Measurements from ENCODE around the gene RALGAPB.
"Not testable (repeated sequence)": the region's sequence is repeated elsewhere in the genome, so short reads cannot be mapped to it uniquely, and the experiment has no call there.

The RALGAPB gene

GRCh38 chr20:38460040-38460623, 12.5 kb upstream of the RALGAPB start:
- H3K9me3 ChIP-seq (ENCODE audit: control insufficient read depth, low read length): no peaks in the 10 kb centered on the region
- no peak for DNase-seq
- no peak overlapping the region for H3K4me3 ChIP-seq (ENCODE audit: insufficient read depth, low read depth, low read length, poor library complexity, severe bottlenecking)
- H3K4me1 ChIP-seq (ENCODE audit: control insufficient read depth, insufficient read depth, low read length, poor library complexity, severe bottlenecking): no peaks in the 10 kb centered on the region
- no peaks in the 10 kb centered on the region for H3K27me3 ChIP-seq (replicated peaks; ENCODE audit: control insufficient read depth, insufficient read depth, low read length, poor library complexity, severe bottlenecking)
- H3K36me3 ChIP-seq (ENCODE audit: control insufficient read depth, insufficient read depth, low read length): no peaks in the 10 kb centered on the region
- no peak overlapping the region for H3K27ac ChIP-seq (ENCODE audit: insufficient read depth, low read length, poor library complexity, severe bottlenecking)

- not testable (repeated sequence) for H3K27ac ChIP-seq (ENCODE audit: insufficient read depth, low read length, poor library complexity, severe bottlenecking); H3K27me3 ChIP-seq (replicated peaks; ENCODE audit: control insufficient read depth, insufficient read depth, low read length, poor library complexity, severe bottlenecking); H3K4me1 ChIP-seq (ENCODE audit: control insufficient read depth, insufficient read depth, low read length, poor library complexity, severe bottlenecking); DNase-seq; H3K9me3 ChIP-seq (ENCODE audit: control insufficient read depth, low read length); H3K36me3 ChIP-seq (ENCODE audit: control insufficient read depth, insufficient read depth, low read length); H3K4me3 ChIP-seq (ENCODE audit: insufficient read depth, low read depth, low read length, poor library complexity, severe bottlenecking)
Measured at GRCh38 chr20:38460631-38461030, 12.0 kb upstream of the RALGAPB start.

GRCh38 chr20:38461167-38461566, 11.5 kb upstream of the RALGAPB start:
- not testable (repeated sequence) for H3K27me3 ChIP-seq (replicated peaks; ENCODE audit: control insufficient read depth, insufficient read depth, low read length, poor library complexity, severe bottlenecking); H3K4me1 ChIP-seq (ENCODE audit: control insufficient read depth, insufficient read depth, low read length, poor library complexity, severe bottlenecking); H3K27ac ChIP-seq (ENCODE audit: insufficient read depth, low read length, poor library complexity, severe bottlenecking); H3K4me3 ChIP-seq (ENCODE audit: insufficient read depth, low read depth, low read length, poor library complexity, severe bottlenecking); DNase-seq; H3K36me3 ChIP-seq (ENCODE audit: control insufficient read depth, insufficient read depth, low read length); H3K9me3 ChIP-seq (ENCODE audit: control insufficient read depth, low read length)

DNA sequence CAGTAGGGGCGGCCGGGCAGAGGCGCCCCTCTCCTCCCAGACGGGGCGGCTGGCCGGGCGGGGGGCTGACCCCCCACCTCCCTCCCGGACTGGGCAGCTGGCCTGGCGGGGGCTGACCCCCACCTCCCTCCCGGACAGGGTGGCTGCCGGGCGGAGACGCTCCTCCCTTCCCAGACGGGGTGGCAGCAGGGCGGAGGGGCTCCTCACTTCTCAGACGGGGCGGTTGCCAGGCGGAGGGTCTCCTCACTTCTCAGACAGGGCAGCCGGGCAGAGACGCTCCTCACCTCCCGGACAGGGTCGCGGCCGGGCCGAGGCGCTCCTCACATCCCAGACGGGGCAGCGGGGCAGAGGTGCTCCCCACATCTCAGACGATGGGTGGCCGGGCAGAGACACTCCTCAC, 11.1 kb upstream of the RALGAPB start:
- H3K27me3 ChIP-seq (replicated peaks; ENCODE audit: control insufficient read depth, insufficient read depth, low read length, poor library complexity, severe bottlenecking); DNase-seq; H3K4me1 ChIP-seq (ENCODE audit: control insufficient read depth, insufficient read depth, low read length, poor library complexity, severe bottlenecking); H3K4me3 ChIP-seq (ENCODE audit: insufficient read depth, low read depth, low read length, poor library complexity, severe bottlenecking); H3K27ac ChIP-seq (ENCODE audit: insufficient read depth, low read length, poor library complexity, severe bottlenecking); H3K9me3 ChIP-seq (ENCODE audit: control insufficient read depth, low read length); H3K36me3 ChIP-seq (ENCODE audit: control insufficient read depth, insufficient read depth, low read length): not testable (repeated sequence)

DNA sequence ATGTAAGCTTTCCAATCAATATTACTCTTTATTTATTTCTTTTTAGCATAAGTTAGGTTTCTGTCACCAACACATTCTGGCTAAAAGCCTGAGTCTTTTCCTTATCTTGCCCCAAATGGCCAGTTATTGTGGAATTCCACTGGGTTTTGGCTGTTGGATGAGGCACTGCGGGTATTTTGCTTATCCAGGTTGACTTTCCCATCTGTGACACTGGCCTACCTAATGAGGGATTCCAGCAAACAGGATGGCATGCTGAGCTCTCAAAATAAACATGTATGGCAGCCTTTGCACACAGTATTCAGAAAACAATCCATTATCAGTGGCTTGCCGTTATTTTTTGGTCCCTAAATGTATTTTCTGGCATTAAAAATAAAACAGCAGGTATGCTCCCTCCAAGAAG, 6.5 kb upstream of the RALGAPB start:
- no peak overlapping the region for H3K4me3 ChIP-seq (ENCODE audit: insufficient read depth, low read depth, low read length, poor library complexity, severe bottlenecking)
- no peak for DNase-seq
- H3K27me3 ChIP-seq (replicated peaks; ENCODE audit: control insufficient read depth, insufficient read depth, low read length, poor library complexity, severe bottlenecking): no peaks in the 10 kb centered on the region
- no peaks in the 10 kb centered on the region for H3K36me3 ChIP-seq (ENCODE audit: control insufficient read depth, insufficient read depth, low read length)
- H3K9me3 ChIP-seq (ENCODE audit: control insufficient read depth, low read length): no peaks in the 10 kb centered on the region
- no peaks in the 10 kb centered on the region for H3K4me1 ChIP-seq (ENCODE audit: control insufficient read depth, insufficient read depth, low read length, poor library complexity, severe bottlenecking)
- no peak overlapping the region for H3K27ac ChIP-seq (ENCODE audit: insufficient read depth, low read length, poor library complexity, severe bottlenecking)

GRCh38 chr20:38466983-38467382, 5.7 kb upstream of the RALGAPB start:
- Histone ChIP-seq H3K27me3 (replicated peaks; ENCODE audit: control insufficient read depth, insufficient read depth, low read length, poor library complexity, severe bottlenecking) (no peaks in the 10 kb centered on the region), H3K36me3 (ENCODE audit: control insufficient read depth, insufficient read depth, low read length) (no peaks in the 10 kb centered on the region), H3K4me3 (ENCODE audit: insufficient read depth, low read depth, low read length, poor library complexity, severe bottlenecking) (no peak overlapping the region)

GRCh38 chr20:38471245-38471644, 1.4 kb upstream of the RALGAPB start:
- Histone ChIP-seq H3K27me3 (replicated peaks; ENCODE audit: control insufficient read depth, insufficient read depth, low read length, poor library complexity, severe bottlenecking) (no peaks in the 10 kb centered on the region), H3K27ac (ENCODE audit: insufficient read depth, low read length, poor library complexity, severe bottlenecking) (no peak overlapping the region)

More at GRCh38 chr20:38466983-38467382, 5.7 kb upstream of the RALGAPB start:
- no peak for DNase-seq
- Histone ChIP-seq H3K9me3 (ENCODE audit: control insufficient read depth, low read length) (no peaks in the 10 kb centered on the region), H3K27ac (ENCODE audit: insufficient read depth, low read length, poor library complexity, severe bottlenecking) (no peak overlapping the region), H3K4me1 (ENCODE audit: control insufficient read depth, insufficient read depth, low read length, poor library complexity, severe bottlenecking) (no peaks in the 10 kb centered on the region)

DNA sequence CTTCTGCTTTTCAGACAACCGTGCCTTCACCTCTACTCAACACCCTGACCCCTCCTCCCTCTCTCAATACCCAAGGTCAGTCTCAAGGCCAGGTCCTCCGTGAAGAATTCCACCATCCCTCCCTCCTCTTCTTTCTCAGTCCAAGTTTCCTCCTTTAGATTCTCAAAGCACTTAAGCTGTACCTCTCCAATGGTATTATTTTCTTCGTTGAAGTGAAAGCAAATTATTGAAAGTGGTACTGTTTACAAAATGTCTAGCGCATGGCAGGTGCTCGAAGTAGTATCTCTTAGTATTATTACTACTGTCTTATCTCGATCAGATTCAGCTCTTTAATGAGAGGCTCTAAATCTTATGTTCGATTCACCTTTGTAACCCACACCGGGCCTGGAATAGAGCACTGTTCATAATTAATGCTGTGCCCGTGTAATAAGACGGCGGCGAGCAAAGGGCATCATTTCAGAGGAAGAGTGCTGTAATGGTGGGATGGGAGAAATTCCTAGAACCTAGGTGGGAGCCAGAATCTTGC, 593 bp upstream of the RALGAPB start:
- Histone ChIP-seq H3K4me3 (ENCODE audit: insufficient read depth, low read depth, low read length, poor library complexity, severe bottlenecking) (peak overlapping the region; percentile 71), H3K36me3 (ENCODE audit: control insufficient read depth, insufficient read depth, low read length) (no peaks in the 10 kb centered on the region), H3K27me3 (replicated peaks; ENCODE audit: control insufficient read depth, insufficient read depth, low read length, poor library complexity, severe bottlenecking) (no peaks in the 10 kb centered on the region), H3K9me3 (ENCODE audit: control insufficient read depth, low read length) (no peaks in the 10 kb centered on the region), H3K27ac (ENCODE audit: insufficient read depth, low read length, poor library complexity, severe bottlenecking) (peak overlapping the region; percentile 70), H3K4me1 (ENCODE audit: control insufficient read depth, insufficient read depth, low read length, poor library complexity, severe bottlenecking) (peaks cover 4% of the 10 kb centered on the region)
- no peak for DNase-seq

More at GRCh38 chr20:38471245-38471644, 1.4 kb upstream of the RALGAPB start:
- Histone ChIP-seq H3K9me3 (ENCODE audit: control insufficient read depth, low read length) (no peaks in the 10 kb centered on the region), H3K4me1 (ENCODE audit: control insufficient read depth, insufficient read depth, low read length, poor library complexity, severe bottlenecking) (peaks cover 2% of the 10 kb centered on the region), H3K36me3 (ENCODE audit: control insufficient read depth, insufficient read depth, low read length) (no peaks in the 10 kb centered on the region), H3K4me3 (ENCODE audit: insufficient read depth, low read depth, low read length, poor library complexity, severe bottlenecking) (no peak overlapping the region)
- no peak for DNase-seq

- no peaks in the 10 kb centered on the region for H3K36me3 ChIP-seq (ENCODE audit: control insufficient read depth, insufficient read depth, low read length)
- H3K4me1 ChIP-seq (ENCODE audit: control insufficient read depth, insufficient read depth, low read length, poor library complexity, severe bottlenecking): peaks cover 4% of the 10 kb centered on the region
- H3K27ac ChIP-seq (ENCODE audit: insufficient read depth, low read length, poor library complexity, severe bottlenecking): peak overlapping the region; percentile 81
- H3K27me3 ChIP-seq (replicated peaks; ENCODE audit: control insufficient read depth, insufficient read depth, low read length, poor library complexity, severe bottlenecking): no peaks in the 10 kb centered on the region
- no peak for DNase-seq
- H3K9me3 ChIP-seq (ENCODE audit: control insufficient read depth, low read length): no peaks in the 10 kb centered on the region
- peak overlapping the region; percentile 71 for H3K4me3 ChIP-seq (ENCODE audit: insufficient read depth, low read depth, low read length, poor library complexity, severe bottlenecking)
Measured at GRCh38 chr20:38473367-38473795, 738 bp downstream of the RALGAPB start.

GRCh38 chr20:38477747-38478146, 5.1 kb downstream of the RALGAPB start:
- peaks cover 4% of the 10 kb centered on the region for H3K4me1 ChIP-seq (ENCODE audit: control insufficient read depth, insufficient read depth, low read length, poor library complexity, severe bottlenecking)
- no peak for DNase-seq
- H3K27ac ChIP-seq (ENCODE audit: insufficient read depth, low read length, poor library complexity, severe bottlenecking): no peak overlapping the region
- peaks cover 6% of the 10 kb centered on the region for H3K36me3 ChIP-seq (ENCODE audit: control insufficient read depth, insufficient read depth, low read length)
- H3K9me3 ChIP-seq (ENCODE audit: control insufficient read depth, low read length): no peaks in the 10 kb centered on the region
- no peak overlapping the region for H3K4me3 ChIP-seq (ENCODE audit: insufficient read depth, low read depth, low read length, poor library complexity, severe bottlenecking)
- no peaks in the 10 kb centered on the region for H3K27me3 ChIP-seq (replicated peaks; ENCODE audit: control insufficient read depth, insufficient read depth, low read length, poor library complexity, severe bottlenecking)
